Prostate gland (tissue), 2 donors: ENCODE data around the gene AP4S1. TPM values are rescaled to one million over a fixed set of nuclear protein-coding genes. Genes with fewer than 3 reads are reported as not detected.
"Not testable (repeated sequence)": the region's sequence is repeated elsewhere in the genome, so short reads cannot be mapped to it uniquely, and the experiment has no call there.

Experiments used
- DNase-seq: peaks from one replicate; pipeline ENCODE4 v3.0.0-alpha.2; 2019; ENCODE audit warnings: low spot score
- H3K27ac ChIP-seq, 2 donors: fragments of 200-600 bp; sonication (generic); 2 replicates each; pipeline ENCODE4 v1.5.1; 2017 to 2019
- H3K27me3 ChIP-seq: fragments of 200-600 bp; sonication (generic); replicated peaks from 2 replicates; pipeline ENCODE4 v1.5.1; 2019; ENCODE audit not compliant: insufficient read depth
- H3K36me3 ChIP-seq, 2 donors: fragments of 200-600 bp; sonication (generic); 1 replicate in 1 of 2; 2 replicates in 1 of 2; pipeline versions ENCODE4 v1.5.1 to v1.8.1; 2017 to 2019
- H3K4me1 ChIP-seq: fragments of 200-600 bp; sonication (generic); replicated peaks from 2 replicates; pipeline ENCODE4 v1.5.1; 2019
- H3K4me3 ChIP-seq, 2 donors: fragments of 200-600 bp; sonication (generic); 2 replicates each; pipeline ENCODE4 v1.5.1; 2017 to 2019
- H3K9me3 ChIP-seq: fragments of 200-600 bp; sonication (generic); 2 replicates; pipeline ENCODE4 v1.5.1; 2017
- POLR2A ChIP-seq: fragments of 450-650 bp; IDR thresholded peaks from one replicate; pipeline ENCODE4 v1.6.1; 2016; ENCODE audit warnings: antibody characterized with exemption, mild to moderate bottlenecking
- POLR2AphosphoS5 ChIP-seq: sonication (generic); formaldehyde crosslinking; IDR thresholded peaks from one replicate; pipeline ENCODE4 v1.6.1; 2017; ENCODE audit warnings: antibody characterized with exemption
- WGBS: methylation state at CpG from one replicate; pipeline ENCODE4 v1.1.5; 2018; 5-methylcytosine and 5-hydroxymethylcytosine counted together
- intact Hi-C: fragments of 100-400 bp; cut with DNase I; formaldehyde crosslinking; loops from one replicate; pipeline ENCODE4 v1.14.2; 2022
- total RNA-seq, 2 donors: library from RNA; depleted of rRNA; stranded (reverse); fragments of >200 nt; gene quantifications; one replicate each; pipeline ENCODE4 v1.1.0, GENCODE V29; 2016
- TF ChIP-seq, protein P1 (sequence below), 4 experiments: fragments of 200-600 bp in 2 of 4; fragments of 450-650 bp in 2 of 4; sonication (generic) in 2 of 4; IDR thresholded peaks; 1 replicate in 3 of 4; 2 replicates in 1 of 4; pipeline ENCODE4 v1.5.1; 2016 to 2019; ENCODE audit warnings: antibody characterized with exemption in 4 of 4, mild to moderate bottlenecking in 2 of 4, moderate library complexity in 2 of 4

AP4S1 gene, protein sequence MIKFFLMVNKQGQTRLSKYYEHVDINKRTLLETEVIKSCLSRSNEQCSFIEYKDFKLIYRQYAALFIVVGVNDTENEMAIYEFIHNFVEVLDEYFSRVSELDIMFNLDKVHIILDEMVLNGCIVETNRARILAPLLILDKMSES
- total RNA-seq, result 1 to 10 TPM; 6.1 to 9.8 TPM

DNA sequence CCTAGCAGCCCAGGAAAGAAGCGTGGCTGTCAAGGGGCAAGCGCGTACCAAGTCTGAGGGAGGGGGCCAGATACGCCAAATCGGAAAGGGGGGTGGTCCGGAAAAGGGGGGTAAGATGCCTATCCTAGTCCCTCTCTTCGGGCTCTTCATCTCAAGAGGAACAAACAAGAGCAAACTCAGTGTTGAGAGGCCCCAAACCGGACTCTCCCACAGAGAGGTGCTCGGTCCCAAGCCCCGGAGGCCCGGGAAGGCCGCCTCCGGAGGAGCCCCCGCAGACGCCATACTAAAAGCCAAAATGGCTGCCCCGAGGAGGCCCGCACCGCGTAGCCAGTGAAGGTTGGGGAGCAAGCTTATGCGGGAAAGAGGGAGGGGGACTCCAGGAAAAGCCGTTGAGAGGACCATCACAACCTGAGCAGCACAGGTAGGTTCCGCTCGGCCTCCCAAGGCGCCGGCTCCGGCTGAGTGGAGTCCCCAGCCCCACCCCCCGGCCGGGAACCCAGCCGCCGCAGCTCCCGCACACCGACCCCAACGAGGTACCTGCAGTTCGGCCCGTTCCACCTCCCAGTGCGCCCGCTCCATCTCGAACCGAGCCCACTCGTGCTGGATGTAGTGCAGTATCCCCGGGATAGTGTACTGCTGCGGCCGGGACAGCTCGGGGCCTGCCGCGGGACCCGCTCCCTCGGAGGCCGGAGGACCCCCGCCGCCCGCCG is at the start of gene AP4S1:
AP4S1 (plus strand) TSS at position 283 of the 710 bp plus-strand sequence. CDS start 40,548 bp downstream, outside the sequence.
- H3K4me1 ChIP-seq, result no peaks in the 10 kb centered on the region
- no peaks in the 10 kb centered on the region for H3K27me3 ChIP-seq
- intact Hi-C loops, result loop anchor here (2.0 kb wide), 1 partner anchor 181 kb away; the partner anchor contains the start of gene HECTD1
- peak; percentile 36 for DNase-seq
- under 1% methylated on average over 21 of the region's 53 CpGs for WGBS
- H3K4me3 ChIP-seq, result peak within 1 kb of the TSS; percentile 99 to 100
- H3K27ac ChIP-seq, result peak within 1 kb of the TSS; percentile 99
- peak; percentile 7 for TF ChIP-seq POLR2AphosphoS5
- TF ChIP-seq POLR2A, result no peak
- TF ChIP-seq, protein P1, sequence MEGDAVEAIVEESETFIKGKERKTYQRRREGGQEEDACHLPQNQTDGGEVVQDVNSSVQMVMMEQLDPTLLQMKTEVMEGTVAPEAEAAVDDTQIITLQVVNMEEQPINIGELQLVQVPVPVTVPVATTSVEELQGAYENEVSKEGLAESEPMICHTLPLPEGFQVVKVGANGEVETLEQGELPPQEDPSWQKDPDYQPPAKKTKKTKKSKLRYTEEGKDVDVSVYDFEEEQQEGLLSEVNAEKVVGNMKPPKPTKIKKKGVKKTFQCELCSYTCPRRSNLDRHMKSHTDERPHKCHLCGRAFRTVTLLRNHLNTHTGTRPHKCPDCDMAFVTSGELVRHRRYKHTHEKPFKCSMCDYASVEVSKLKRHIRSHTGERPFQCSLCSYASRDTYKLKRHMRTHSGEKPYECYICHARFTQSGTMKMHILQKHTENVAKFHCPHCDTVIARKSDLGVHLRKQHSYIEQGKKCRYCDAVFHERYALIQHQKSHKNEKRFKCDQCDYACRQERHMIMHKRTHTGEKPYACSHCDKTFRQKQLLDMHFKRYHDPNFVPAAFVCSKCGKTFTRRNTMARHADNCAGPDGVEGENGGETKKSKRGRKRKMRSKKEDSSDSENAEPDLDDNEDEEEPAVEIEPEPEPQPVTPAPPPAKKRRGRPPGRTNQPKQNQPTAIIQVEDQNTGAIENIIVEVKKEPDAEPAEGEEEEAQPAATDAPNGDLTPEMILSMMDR (IDR thresholded peaks at IDR 0.05), result no peak
- no peaks in the 10 kb centered on the region for H3K36me3 ChIP-seq
- no peaks in the 10 kb centered on the region for H3K9me3 ChIP-seq

DNA sequence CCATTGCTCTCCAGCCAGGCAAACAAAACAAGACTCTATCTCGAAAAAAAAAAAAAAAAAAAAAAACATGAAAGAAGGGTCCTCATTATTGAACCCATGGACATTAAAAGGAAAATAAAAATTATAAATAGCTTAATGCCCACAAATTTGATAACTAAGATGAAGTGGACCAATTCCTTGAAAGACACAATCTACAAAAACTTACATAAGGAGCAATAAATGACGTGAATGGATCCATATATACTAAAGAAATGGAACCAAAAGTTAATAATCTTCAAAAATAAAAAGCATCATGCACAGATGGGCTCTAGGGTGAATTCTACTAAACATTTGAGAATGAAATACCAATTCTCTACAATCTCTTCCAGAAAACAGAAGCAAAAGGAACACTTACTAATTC is 47.7 kb upstream of the AP4S1 start:
- no peaks in the 10 kb centered on the region for H3K4me1 ChIP-seq
- TF ChIP-seq, protein P1 (IDR thresholded peaks at IDR 0.05), result no peak
- no peak for TF ChIP-seq POLR2A
- TF ChIP-seq POLR2AphosphoS5, result no peak
- H3K27me3 ChIP-seq, result no peaks in the 10 kb centered on the region
- 81% methylated on average over 2 of the region's 2 CpGs for WGBS
- no peak for DNase-seq
- intact Hi-C loops, result loop anchor here (10.0 kb wide), 1 partner anchor 377 kb away; no protein-coding TSS in a partner anchor
- no peak overlapping the region for H3K27ac ChIP-seq
- no peak overlapping the region for H3K4me3 ChIP-seq
- no peaks in the 10 kb centered on the region for H3K36me3 ChIP-seq
- no peaks in the 10 kb centered on the region for H3K9me3 ChIP-seq

DNA sequence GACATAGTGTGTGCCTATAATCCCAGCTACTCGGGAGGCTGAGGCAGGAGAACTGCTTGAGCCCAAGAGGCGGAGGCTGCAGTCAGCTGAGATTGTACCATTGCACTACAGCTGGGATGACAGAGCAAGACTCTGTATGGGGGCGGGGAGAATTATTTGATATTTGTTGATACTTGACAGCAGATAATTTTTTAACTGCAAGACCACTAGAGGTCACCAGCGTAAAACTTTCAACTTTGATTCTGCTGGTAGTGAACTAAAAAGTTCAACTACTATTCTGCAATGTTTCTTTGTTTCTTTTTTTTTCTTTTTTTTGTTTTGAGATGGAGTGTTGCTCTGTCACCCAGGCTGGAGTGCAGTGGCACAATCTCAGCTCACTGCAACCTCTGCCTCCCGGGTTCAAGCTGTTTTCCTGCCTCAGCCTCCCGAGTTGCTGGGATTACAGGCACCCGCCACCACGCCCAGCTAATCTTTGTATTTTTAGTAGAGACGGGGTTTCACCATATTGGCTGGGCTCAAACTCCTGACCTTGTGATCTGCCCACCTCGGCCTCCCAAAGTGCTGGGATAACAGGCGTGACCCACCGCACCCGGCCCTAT is 45.2 kb upstream of the AP4S1 start:
- H3K4me1 ChIP-seq, H3K36me3 ChIP-seq, H3K4me3 ChIP-seq, H3K27ac ChIP-seq, H3K9me3 ChIP-seq, H3K27me3 ChIP-seq: not testable (repeated sequence)
- WGBS, result 76% methylated on average over 13 of the region's 13 CpGs
- intact Hi-C loops, result loop anchor here (5.0 kb wide), 1 partner anchor 102 kb away; no protein-coding TSS in a partner anchor
- TF ChIP-seq, protein P1 (IDR thresholded peaks at IDR 0.05), result peak in 3 of 4 experiments; percentile 51 to 54 (median 52)
- peak; percentile 41 for DNase-seq

DNA sequence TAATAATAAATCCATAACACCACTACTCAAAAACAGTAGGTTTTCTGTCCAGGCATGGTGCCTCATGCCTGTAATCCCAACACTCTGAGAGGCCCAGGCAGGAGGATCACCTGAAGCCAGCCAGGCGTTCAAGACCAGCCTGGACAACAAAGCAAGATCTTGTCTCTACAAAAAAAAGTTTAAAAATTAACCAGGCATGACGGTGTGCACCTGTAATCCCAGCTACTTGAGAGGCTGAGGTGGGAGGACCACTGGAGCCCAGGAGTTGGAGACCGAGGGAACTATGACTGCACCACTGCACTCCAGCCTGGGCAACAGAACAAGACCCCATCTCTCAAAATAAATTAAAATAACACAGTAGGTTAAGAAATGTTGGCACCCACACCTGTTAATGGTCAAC is 44.5 kb upstream of the AP4S1 start:
- H3K27me3 ChIP-seq, result no peaks in the 10 kb centered on the region
- WGBS, result 76% methylated on average over 3 of the region's 3 CpGs
- H3K4me1 ChIP-seq, result no peaks in the 10 kb centered on the region
- H3K27ac ChIP-seq, result no peak overlapping the region
- TF ChIP-seq POLR2AphosphoS5, result no peak
- intact Hi-C loops, result loop anchor here (5.0 kb wide), 1 partner anchor 101 kb away; no protein-coding TSS in a partner anchor
- no peaks in the 10 kb centered on the region for H3K36me3 ChIP-seq
- H3K9me3 ChIP-seq, result no peaks in the 10 kb centered on the region
- H3K4me3 ChIP-seq, result no peak overlapping the region
- no peak for DNase-seq

DNA sequence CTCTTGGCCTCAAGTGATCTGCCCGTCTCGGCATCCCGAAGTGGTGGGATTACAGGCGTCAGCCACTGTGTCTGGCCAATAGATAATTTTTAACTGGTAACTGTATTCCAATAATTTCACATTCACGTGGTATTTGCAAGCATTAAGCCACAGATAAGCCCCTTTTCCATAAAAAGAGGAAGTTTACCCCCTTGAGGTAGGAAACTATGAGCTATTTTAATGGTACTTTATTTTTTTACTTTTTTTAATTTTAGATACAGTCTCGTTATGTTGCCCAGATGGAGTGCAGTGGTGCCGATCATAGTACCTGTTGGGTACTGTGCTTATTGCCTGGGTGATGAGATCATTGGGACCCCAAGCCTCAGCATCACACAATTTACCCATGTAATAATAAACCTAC is 42.9 kb upstream of the AP4S1 start:
- TF ChIP-seq, protein P1 (IDR thresholded peaks at IDR 0.05), result no peak
- TF ChIP-seq POLR2AphosphoS5 (no peak), POLR2A (no peak)
- Histone ChIP-seq H3K36me3 (no peaks in the 10 kb centered on the region), H3K4me3 (no peak overlapping the region), H3K27ac (no peak overlapping the region), H3K9me3 (no peaks in the 10 kb centered on the region), H3K27me3 (no peaks in the 10 kb centered on the region), H3K4me1 (no peaks in the 10 kb centered on the region)
- DNase-seq, result no peak
- 85% methylated on average over 7 of the region's 7 CpGs for WGBS
- intact Hi-C loops, result loop anchor here (5.0 kb wide), 1 partner anchor 100 kb away; no protein-coding TSS in a partner anchor
